ENCODE results near the gene EPHB1. TPM values are rescaled to one million over a fixed set of nuclear protein-coding genes. Genes with fewer than 3 reads are reported as not detected.

EPHB1 gene
- polyA plus RNA-seq, 3 donors = 0.06 to 0.55 TPM; not detected in 1

DNA sequence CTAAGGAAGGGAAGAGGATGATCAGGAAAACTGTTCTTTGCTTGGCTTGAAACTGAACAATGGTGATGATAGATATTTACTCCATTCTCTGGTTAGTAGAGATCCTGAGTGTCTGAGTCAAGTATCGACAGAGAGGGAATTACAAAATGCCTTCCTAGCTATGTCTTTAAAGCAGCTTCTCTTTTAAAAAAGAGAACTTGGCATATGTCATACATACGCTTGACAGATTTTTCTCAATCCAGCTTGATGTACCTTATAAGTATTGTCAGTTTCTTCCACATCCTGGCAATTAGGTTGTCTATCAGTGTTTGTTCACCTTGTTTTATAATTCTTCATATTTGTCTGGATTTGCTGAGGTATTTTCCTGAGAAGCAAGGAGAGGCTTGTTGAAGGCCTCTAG is 5.0 kb upstream of the EPHB1 start:
- no peak for TF ChIP-seq CTCF (IDR thresholded peaks at IDR 0.05)
- Histone ChIP-seq H3K4me1 (ENCODE audit: control insufficient read depth in 1 of 2, insufficient read depth in 2 of 2, low read length in 2 of 2) (peaks cover 17 to 25% of the 10 kb centered on the region in 2 donors), H2AFZ (ENCODE audit: insufficient read depth, low read depth, low read length, poor library complexity, severe bottlenecking) (peak overlapping the region; percentile 44), H4K20me1 (ENCODE audit: insufficient read depth, low read length) (no peaks in the 10 kb centered on the region), H3K4me3 (replicated peaks in 1 of 3; ENCODE audit: low read depth in 2 of 3, low read length in 3 of 3) (peak overlapping the region in 1 of 3 experiments; percentile 39), H3K36me3 (replicated peaks in 1 of 2; ENCODE audit: control insufficient read depth in 1 of 2, insufficient read depth in 2 of 2, low read length in 2 of 2) (no peaks in the 10 kb centered on the region), H3K9ac (ENCODE audit: insufficient read depth, low read length, poor library complexity, severe bottlenecking) (no peak overlapping the region), H3K9me3 (replicated peaks in 1 of 2; ENCODE audit: control insufficient read depth in 1 of 2, insufficient read depth in 1 of 2, low read length in 2 of 2) (no peaks in the 10 kb centered on the region), H3K27me3 (ENCODE audit: control insufficient read depth in 2 of 2, insufficient read depth in 2 of 2, low read length in 2 of 2) (peaks cover 0 to 8% of the 10 kb centered on the region in 2 donors), H3K79me2 (ENCODE audit: insufficient read depth, low read length) (no peaks in the 10 kb centered on the region), H3K27ac (ENCODE audit: low read depth in 1 of 2, low read length in 2 of 2) (peak overlapping the region in 1 of 2 donors; percentile 65), H3K4me2 (replicated peaks; ENCODE audit: extremely low read depth, low read length, poor library complexity, severe bottlenecking) (peak overlapping the region; percentile 40)
- Mint-ChIP-seq H3K4me3 (no peak overlapping the region), H3K36me3 (no peaks in the 10 kb centered on the region), H3K9me3 (peaks cover 0 to 1% (median 0%) of the 10 kb centered on the region in 7 donors), H3K4me1 (peaks cover 26% of the 10 kb centered on the region), H3K27ac (peak overlapping the region in 5 of 7 donors; percentile 0 to 68 (median 21)), H3K27me3 (ENCODE audit: low read depth in 3 of 3) (peaks cover 1 to 15% (median 11%) of the 10 kb centered on the region in 3 donors)
- DNase-seq = peak; percentile 7 to 37 (median 24)
- intact Hi-C loops (cut with micrococcal nuclease) = loop anchor here (10.0 kb wide), 2 partner anchors 715 to 1105 kb away; no protein-coding TSS in a partner anchor
- WGBS (ENCODE audit: insufficient coverage) = no CpG with 5 or more reads among the region's 2 CpGs

GRCh38 chr3:134791992-134792391 is 3.1 kb upstream of the EPHB1 start:
- no peak for TF ChIP-seq CTCF (IDR thresholded peaks at IDR 0.05)
- Histone ChIP-seq H2AFZ (ENCODE audit: insufficient read depth, low read depth, low read length, poor library complexity, severe bottlenecking) (no peak overlapping the region), H3K4me2 (replicated peaks; ENCODE audit: extremely low read depth, low read length, poor library complexity, severe bottlenecking) (no peak overlapping the region), H3K27ac (ENCODE audit: low read depth in 1 of 2, low read length in 2 of 2) (no peak overlapping the region), H3K9ac (ENCODE audit: insufficient read depth, low read length, poor library complexity, severe bottlenecking) (no peak overlapping the region), H3K36me3 (replicated peaks in 1 of 2; ENCODE audit: control insufficient read depth in 1 of 2, insufficient read depth in 2 of 2, low read length in 2 of 2) (no peaks in the 10 kb centered on the region), H3K4me1 (ENCODE audit: control insufficient read depth in 1 of 2, insufficient read depth in 2 of 2, low read length in 2 of 2) (peaks cover 28 to 44% of the 10 kb centered on the region in 2 donors), H3K79me2 (ENCODE audit: insufficient read depth, low read length) (no peaks in the 10 kb centered on the region), H3K4me3 (replicated peaks in 1 of 3; ENCODE audit: low read depth in 2 of 3, low read length in 3 of 3) (no peak overlapping the region), H4K20me1 (ENCODE audit: insufficient read depth, low read length) (no peaks in the 10 kb centered on the region), H3K27me3 (ENCODE audit: control insufficient read depth in 2 of 2, insufficient read depth in 2 of 2, low read length in 2 of 2) (peaks cover 13 to 27% of the 10 kb centered on the region in 2 donors), H3K9me3 (replicated peaks in 1 of 2; ENCODE audit: control insufficient read depth in 1 of 2, insufficient read depth in 1 of 2, low read length in 2 of 2) (peaks cover 0 to 2% of the 10 kb centered on the region in 2 donors)
- no CpG with 5 or more reads among the region's 8 CpGs for WGBS (ENCODE audit: insufficient coverage)
- Mint-ChIP-seq H3K27ac (peak overlapping the region in 1 of 7 donors; percentile 10), H3K27me3 (ENCODE audit: low read depth in 3 of 3) (peaks cover 17 to 34% (median 30%) of the 10 kb centered on the region in 3 donors), H3K4me3 (no peak overlapping the region), H3K4me1 (peaks cover 36% of the 10 kb centered on the region), H3K36me3 (peaks cover 0 to under 1% of the 10 kb centered on the region in 2 donors), H3K9me3 (peaks cover 0 to 4% (median 1%) of the 10 kb centered on the region in 7 donors)
- intact Hi-C loops (cut with micrococcal nuclease) = loop anchor here (10.0 kb wide), 2 partner anchors 713 to 1103 kb away; no protein-coding TSS in a partner anchor
- no peak for DNase-seq
